ENCODE measurements around the gene GOT1. TPM values are rescaled to one million over a fixed set of nuclear protein-coding genes. Genes with fewer than 3 reads are reported as not detected.

GOT1 gene
- total RNA-seq (11.6 TPM), polyA plus RNA-seq (23.2 TPM)

DNA sequence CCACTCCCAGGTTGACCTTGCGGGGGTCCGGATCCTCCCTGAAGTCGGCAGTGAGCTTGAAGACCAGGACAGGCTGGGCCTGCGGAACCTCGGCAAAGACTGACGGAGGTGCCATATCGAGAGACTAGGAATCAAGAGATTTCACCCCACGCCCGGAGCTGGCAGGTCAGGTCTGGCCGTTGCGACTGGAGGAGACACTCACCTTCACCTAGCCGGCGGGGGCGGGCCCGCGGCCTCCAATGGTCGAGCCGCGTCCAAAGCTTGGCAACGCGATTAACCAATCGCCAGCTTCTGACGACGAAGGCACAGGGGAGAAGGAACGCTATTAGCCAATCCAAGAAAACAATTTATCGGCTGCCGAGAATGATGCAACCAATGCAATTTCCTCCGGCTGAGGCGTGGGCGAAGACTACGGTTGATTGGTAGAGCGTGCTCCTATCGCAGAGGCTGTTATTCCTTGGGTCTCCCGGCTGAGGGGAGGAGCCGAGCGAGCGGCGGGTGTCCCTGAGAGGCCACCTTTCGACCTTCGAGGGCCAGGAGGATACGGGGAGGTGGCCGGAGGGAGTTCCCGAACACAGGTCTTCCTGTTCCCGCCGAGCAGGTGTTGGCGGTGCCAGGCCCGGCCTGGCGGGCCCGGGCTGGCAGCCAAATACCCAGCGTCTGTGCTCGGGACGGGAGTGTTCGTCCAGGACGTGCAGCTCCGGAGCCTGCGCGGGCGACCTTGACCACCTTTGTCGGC lies at the start of gene GOT1:
TSS of gene GOT1 (minus strand) at position 174 of the 739 bp plus-strand sequence. CDS start at position 115, 59 bp downstream.
- no peaks in the 10 kb centered on the region for H3K36me3 ChIP-seq (ENCODE audit: insufficient read depth)
- H3K27ac ChIP-seq (ENCODE audit: low read depth) = peak within 1 kb of the TSS; percentile 84
- peak; percentile 99 for DNase-seq (ENCODE audit: extremely low spot score)
- WGBS = under 1% methylated on average over 59 of the region's 59 CpGs
- peak within 1 kb of the TSS; percentile 64 for H3K4me3 ChIP-seq (ENCODE audit: low read depth, low read length)
- no peaks in the 10 kb centered on the region for H3K4me1 ChIP-seq (ENCODE audit: insufficient read depth)

DNA sequence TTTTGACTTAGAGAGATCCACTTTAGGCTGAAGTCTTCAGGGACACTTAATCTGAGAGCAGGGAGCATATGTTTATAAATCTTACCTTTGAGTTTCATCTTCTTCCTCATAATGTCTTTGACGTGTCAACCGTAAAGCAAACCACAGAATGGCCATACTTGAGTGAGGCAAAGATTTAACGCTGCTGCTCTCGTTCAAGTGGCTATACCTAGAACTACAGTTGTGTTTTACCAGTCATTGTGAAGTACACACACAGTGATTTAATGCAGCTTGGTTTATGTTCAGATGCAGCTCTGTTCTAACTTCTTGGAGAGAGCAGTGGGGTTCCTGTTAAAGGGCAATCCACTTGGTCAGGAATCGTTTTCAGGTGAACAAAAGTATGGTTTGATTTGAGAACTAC lies 39.9 kb upstream of the GOT1 start:
- Histone ChIP-seq H3K4me3 (ENCODE audit: low read depth, low read length) (no peak overlapping the region), H3K4me1 (ENCODE audit: insufficient read depth) (no peaks in the 10 kb centered on the region)
- WGBS = 54% methylated on average over 5 of the region's 5 CpGs

DNA sequence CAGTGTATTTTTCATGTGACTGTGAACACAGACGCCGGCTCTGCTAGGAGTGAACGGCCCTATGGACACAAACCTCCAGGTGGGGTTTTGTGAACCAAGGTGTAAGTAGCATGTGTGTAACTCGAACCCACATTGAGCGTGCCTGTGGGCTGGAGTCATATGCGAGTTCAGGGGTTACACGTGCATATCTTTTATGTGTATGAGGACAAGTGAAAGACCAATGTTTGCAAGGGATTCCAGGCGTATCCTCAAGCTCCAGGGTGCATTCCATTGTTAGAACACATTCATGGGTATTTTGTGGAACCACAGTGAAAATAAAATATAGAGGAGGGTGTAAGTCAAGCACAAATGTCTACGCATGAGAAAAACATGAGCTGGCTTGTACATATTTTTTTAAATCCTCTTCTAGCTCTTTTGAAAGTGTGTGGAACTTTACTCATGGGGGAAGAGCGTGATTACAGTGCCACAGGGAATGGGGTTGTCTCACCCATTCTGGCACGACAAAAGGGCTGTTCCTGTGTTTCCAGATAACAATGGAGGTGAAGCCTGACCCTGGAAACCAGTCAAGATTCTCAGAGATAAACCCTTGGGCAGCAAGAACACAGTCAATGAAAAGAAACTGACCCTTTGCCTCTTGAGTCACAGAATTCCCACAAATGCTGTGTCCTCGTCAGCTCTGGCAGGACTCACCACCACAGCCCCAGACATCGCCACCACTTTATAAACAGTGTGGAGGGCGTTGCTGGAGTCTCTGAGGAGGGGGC lies 37.0 kb upstream of the GOT1 start:
- H3K27ac ChIP-seq (ENCODE audit: low read depth) = no peak overlapping the region
- no peak for DNase-seq (ENCODE audit: extremely low spot score)
- no peaks in the 10 kb centered on the region for H3K36me3 ChIP-seq (ENCODE audit: insufficient read depth)
- H3K4me1 ChIP-seq (ENCODE audit: insufficient read depth) = no peaks in the 10 kb centered on the region
- 67% methylated on average over 14 of the region's 14 CpGs for WGBS
- H3K4me3 ChIP-seq (ENCODE audit: low read depth, low read length) = no peak overlapping the region

More for the DNA sequence above, 39.9 kb upstream of the GOT1 start:
- Histone ChIP-seq H3K27ac (ENCODE audit: low read depth) (no peak overlapping the region), H3K36me3 (ENCODE audit: insufficient read depth) (no peaks in the 10 kb centered on the region)
- DNase-seq (ENCODE audit: extremely low spot score) = no peak

GRCh38 chr10:99466632-99467223 lies 36.3 kb upstream of the GOT1 start:
- Histone ChIP-seq H3K4me3 (ENCODE audit: low read depth, low read length) (no peak overlapping the region), H3K27ac (ENCODE audit: low read depth) (no peak overlapping the region), H3K36me3 (ENCODE audit: insufficient read depth) (no peaks in the 10 kb centered on the region), H3K4me1 (ENCODE audit: insufficient read depth) (no peaks in the 10 kb centered on the region)
- WGBS = 44% methylated on average over 8 of the region's 8 CpGs
- DNase-seq (ENCODE audit: extremely low spot score) = no peak

DNA sequence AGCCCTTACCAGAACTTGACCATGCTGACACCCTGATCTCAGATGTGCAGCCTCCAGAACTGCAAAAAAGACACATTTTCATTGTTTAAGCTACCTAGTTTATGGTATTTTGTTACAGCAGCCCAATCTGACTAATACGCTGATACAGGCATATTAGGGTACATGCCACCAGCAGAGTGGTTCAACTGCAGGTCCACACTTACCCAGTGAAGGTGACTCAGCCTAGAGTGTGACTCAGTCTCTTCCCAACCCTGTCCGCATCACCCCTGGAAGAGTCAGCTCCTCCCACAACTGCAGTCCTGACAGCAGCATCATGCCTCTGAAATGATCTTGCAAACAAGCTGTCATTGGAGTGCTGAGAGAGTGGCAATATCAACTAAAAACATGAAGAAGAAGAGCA lies 30.8 kb upstream of the GOT1 start:
- 94% methylated on average over 2 of the region's 2 CpGs for WGBS
- H3K4me1 ChIP-seq (ENCODE audit: insufficient read depth) = no peaks in the 10 kb centered on the region
- no peak overlapping the region for H3K27ac ChIP-seq (ENCODE audit: low read depth)
- DNase-seq (ENCODE audit: extremely low spot score) = no peak
- no peaks in the 10 kb centered on the region for H3K36me3 ChIP-seq (ENCODE audit: insufficient read depth)
- no peak overlapping the region for H3K4me3 ChIP-seq (ENCODE audit: low read depth, low read length)

- H3K4me3 ChIP-seq (ENCODE audit: low read depth, low read length) = no peak overlapping the region
- no peaks in the 10 kb centered on the region for H3K4me1 ChIP-seq (ENCODE audit: insufficient read depth)
- no peak for DNase-seq (ENCODE audit: extremely low spot score)
- WGBS = 74% methylated on average over 5 of the region's 5 CpGs
- no peaks in the 10 kb centered on the region for H3K36me3 ChIP-seq (ENCODE audit: insufficient read depth)
- H3K27ac ChIP-seq (ENCODE audit: low read depth) = no peak overlapping the region
These were observed 29.6 kb upstream of the GOT1 start for GRCh38 chr10:99460070-99460469.

DNA sequence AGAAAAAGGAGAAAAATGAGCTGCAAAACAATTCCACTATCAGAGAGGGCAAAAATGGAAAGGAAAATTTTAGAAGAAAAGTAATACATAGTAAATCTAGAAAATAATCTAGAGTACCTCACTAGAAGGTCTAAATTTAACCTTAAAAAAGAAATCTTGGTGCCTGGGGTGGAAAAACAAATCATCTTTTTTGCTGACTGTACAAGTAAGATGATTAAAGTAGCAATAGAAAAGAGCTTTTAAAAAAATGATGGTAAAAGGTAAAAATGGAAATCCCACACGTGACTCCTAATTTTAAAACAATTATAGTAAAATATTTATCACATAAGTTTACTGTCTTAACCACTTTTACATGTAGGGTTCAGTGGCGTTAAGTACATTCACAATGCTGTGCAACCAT lies 28.8 kb upstream of the GOT1 start:
- 69% methylated on average over 2 of the region's 2 CpGs for WGBS
- Histone ChIP-seq H3K27ac (ENCODE audit: low read depth) (no peak overlapping the region), H3K36me3 (ENCODE audit: insufficient read depth) (no peaks in the 10 kb centered on the region), H3K4me3 (ENCODE audit: low read depth, low read length) (no peak overlapping the region), H3K4me1 (ENCODE audit: insufficient read depth) (no peaks in the 10 kb centered on the region)
- no peak for DNase-seq (ENCODE audit: extremely low spot score)

- 36% methylated on average over 2 of the region's 2 CpGs for WGBS
- Histone ChIP-seq H3K4me3 (ENCODE audit: low read depth, low read length) (no peak overlapping the region), H3K36me3 (ENCODE audit: insufficient read depth) (no peaks in the 10 kb centered on the region), H3K27ac (ENCODE audit: low read depth) (no peak overlapping the region), H3K4me1 (ENCODE audit: insufficient read depth) (no peaks in the 10 kb centered on the region)
- DNase-seq (ENCODE audit: extremely low spot score) = no peak
These were observed 27.4 kb upstream of the GOT1 start for GRCh38 chr10:99457813-99458212.

DNA sequence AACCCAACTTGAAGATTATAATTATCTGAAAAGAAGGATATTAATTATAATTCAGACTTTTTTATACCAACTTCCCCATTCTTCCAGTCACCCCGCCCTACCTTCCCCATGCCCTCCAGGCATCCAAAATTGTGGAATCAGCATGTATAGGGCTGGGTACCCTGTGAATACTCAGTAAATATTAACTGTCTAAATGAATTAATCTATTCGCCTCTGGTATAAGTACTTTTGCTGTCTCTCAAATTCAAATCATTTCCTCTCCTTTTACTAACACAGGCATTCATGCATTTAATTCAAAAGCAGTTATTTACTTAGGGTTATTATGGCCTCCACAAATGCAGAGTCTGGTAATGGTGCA lies 26.5 kb upstream of the GOT1 start:
- 89% methylated on average over 2 of the region's 2 CpGs for WGBS
- Histone ChIP-seq H3K27ac (ENCODE audit: low read depth) (no peak overlapping the region), H3K4me3 (ENCODE audit: low read depth, low read length) (no peak overlapping the region), H3K36me3 (ENCODE audit: insufficient read depth) (no peaks in the 10 kb centered on the region), H3K4me1 (ENCODE audit: insufficient read depth) (no peaks in the 10 kb centered on the region)
- no peak for DNase-seq (ENCODE audit: extremely low spot score)

- 88% methylated on average over 3 of the region's 3 CpGs for WGBS
These were observed 25.9 kb upstream of the GOT1 start for GRCh38 chr10:99456207-99456930.

DNA sequence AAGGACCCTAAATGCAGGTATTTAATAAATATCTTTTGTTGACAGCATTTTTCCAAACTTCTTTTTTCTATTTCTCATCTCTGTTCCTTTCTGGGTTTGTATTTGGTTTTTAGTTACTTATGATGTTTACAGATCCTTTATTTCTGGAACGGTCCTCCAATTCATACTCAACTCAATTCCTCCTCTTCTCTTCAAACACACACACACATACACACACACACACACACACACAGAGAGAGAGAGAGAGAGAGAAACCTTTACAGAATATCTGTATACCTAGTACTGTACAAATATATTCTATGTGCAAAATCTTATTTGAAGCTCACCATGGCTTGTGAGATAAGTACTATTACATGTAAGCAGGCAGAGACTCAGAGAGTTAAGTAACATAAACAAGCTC lies 21.6 kb upstream of the GOT1 start:
- Histone ChIP-seq H3K4me3 (ENCODE audit: low read depth, low read length) (no peak overlapping the region), H3K27ac (ENCODE audit: low read depth) (no peak overlapping the region), H3K4me1 (ENCODE audit: insufficient read depth) (no peaks in the 10 kb centered on the region), H3K36me3 (ENCODE audit: insufficient read depth) (no peaks in the 10 kb centered on the region)
- DNase-seq (ENCODE audit: extremely low spot score) = no peak
- 58% methylated on average over 1 of the region's 1 CpG for WGBS

More at GRCh38 chr10:99456207-99456930, 25.9 kb upstream of the GOT1 start:
- Histone ChIP-seq H3K4me1 (ENCODE audit: insufficient read depth) (no peaks in the 10 kb centered on the region), H3K36me3 (ENCODE audit: insufficient read depth) (no peaks in the 10 kb centered on the region), H3K4me3 (ENCODE audit: low read depth, low read length) (no peak overlapping the region), H3K27ac (ENCODE audit: low read depth) (no peak overlapping the region)
- DNase-seq (ENCODE audit: extremely low spot score) = no peak

- Histone ChIP-seq H3K36me3 (ENCODE audit: insufficient read depth) (no peaks in the 10 kb centered on the region), H3K4me1 (ENCODE audit: insufficient read depth) (no peaks in the 10 kb centered on the region), H3K4me3 (ENCODE audit: low read depth, low read length) (no peak overlapping the region), H3K27ac (ENCODE audit: low read depth) (no peak overlapping the region)
- 24% methylated on average over 5 of the region's 5 CpGs for WGBS
- DNase-seq (ENCODE audit: extremely low spot score) = no peak
These were observed 21.0 kb upstream of the GOT1 start for GRCh38 chr10:99451499-99451788.

GRCh38 chr10:99450624-99451498 lies 20.4 kb upstream of the GOT1 start:
- H3K4me3 ChIP-seq (ENCODE audit: low read depth, low read length) = peak overlapping the region; percentile 2
- no peaks in the 10 kb centered on the region for H3K4me1 ChIP-seq (ENCODE audit: insufficient read depth)
- peak overlapping the region; percentile 16 for H3K27ac ChIP-seq (ENCODE audit: low read depth)
- DNase-seq (ENCODE audit: extremely low spot score) = no peak
- 20% methylated on average over 6 of the region's 6 CpGs for WGBS
- H3K36me3 ChIP-seq (ENCODE audit: insufficient read depth) = no peaks in the 10 kb centered on the region

Measured in urinary bladder (tissue), 4 donors.